Left hindlimb (tissue), 1 donor: ENCODE measurements around the gene ABT1.

Experiments used
- DNase-seq: peaks from one replicate; pipeline ENCODE4 v3.0.0-alpha.2; 2018

ABT1 gene

DNA sequence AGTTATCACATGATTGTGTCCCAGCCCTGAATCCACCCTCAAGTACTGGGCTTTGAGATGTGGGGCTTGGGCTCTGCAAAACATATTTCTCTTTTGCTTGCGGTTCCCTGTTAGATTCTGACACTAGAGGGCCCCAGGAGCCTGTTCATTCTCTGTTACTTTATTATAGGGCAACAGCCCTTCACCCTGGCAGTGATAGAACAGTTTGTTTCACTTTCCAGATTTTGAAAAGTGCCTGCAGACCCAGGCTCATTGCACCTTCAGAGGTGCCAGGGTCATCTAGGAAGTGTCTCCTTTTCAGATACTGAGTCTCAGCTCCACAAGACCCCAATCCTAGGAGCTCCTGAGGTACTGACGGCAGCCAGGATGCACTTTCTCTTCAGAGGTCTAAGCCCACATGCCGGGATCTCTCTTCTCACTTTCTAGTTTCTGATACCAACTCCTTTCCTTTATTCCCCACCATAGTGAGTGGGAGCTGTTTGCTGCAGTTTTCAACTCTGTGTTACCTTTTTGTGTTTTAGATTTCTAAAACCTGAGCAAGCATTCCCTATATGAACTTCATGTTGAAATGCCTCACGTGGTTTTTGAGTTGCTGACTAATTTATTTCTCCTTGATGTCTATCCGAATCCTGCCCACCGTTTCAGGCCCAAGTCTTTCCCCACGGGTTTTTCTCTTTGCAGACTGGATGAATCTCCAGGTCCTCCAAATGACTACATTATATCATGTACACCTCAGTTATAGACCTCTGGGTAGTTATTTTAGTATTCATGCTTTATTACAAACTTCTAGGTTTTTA, 10.9 kb downstream of the ABT1 start:
- no peak for DNase-seq

DNA sequence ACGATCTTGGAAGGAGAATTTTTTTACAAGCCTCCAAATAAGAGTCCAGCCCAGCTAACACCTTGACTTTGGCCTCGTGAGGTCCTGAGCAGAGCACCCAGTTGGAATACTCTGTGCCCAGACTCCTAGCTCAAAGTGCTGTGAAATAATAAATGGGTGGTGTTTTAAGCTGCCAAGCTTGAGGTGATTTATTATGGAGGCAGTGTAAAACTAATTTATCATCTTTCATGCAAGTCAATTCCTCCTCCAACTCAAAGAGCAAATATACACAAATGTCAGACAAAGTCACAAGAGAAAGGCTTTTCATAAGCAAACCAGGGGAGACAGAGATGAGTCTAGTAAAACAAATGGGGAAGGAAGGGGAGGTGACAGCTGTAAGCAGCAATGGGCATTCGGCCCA, 12.7 kb downstream of the ABT1 start:
- no peak for DNase-seq

DNA sequence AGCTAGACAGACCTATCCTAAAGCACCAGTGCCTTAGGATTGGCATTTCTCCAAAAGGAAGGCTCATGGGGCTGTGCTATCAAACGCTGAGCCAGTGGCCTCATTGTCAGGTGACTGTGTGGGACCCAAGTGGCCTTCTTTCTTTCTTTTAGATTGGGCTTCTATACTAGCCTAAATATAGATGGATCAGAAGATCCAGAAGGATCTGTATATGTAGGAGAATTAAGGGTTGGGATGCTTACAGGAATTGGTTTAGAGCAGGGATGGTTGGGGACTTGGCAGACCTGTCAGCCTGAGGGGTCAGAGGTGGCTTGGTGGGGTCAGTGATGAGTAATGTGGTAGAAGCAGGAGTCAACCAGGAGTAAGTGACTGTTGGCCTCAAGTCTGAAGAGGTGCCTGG, 14.8 kb downstream of the ABT1 start:
- DNase-seq = no peak

DNA sequence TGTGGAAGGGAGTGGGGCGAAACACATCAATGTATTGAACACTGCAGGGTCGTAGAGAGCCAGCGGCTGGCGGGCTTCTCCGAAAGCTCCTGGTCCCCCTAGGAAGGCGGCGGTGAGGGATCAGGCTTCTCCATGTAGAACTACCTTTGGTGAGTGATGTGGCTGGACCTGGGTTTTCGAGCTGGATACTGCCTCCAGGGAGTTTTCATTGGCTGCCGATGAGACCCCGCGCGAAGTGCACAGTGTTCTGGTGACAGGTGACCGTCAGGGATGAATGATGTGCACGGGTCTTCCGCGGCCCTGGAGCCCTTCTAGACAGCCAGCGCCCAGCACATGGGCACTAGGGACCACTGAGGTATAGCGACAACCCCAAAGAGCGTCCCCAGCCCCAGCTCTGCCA, 16.4 kb downstream of the ABT1 start:
- no peak for DNase-seq

DNA sequence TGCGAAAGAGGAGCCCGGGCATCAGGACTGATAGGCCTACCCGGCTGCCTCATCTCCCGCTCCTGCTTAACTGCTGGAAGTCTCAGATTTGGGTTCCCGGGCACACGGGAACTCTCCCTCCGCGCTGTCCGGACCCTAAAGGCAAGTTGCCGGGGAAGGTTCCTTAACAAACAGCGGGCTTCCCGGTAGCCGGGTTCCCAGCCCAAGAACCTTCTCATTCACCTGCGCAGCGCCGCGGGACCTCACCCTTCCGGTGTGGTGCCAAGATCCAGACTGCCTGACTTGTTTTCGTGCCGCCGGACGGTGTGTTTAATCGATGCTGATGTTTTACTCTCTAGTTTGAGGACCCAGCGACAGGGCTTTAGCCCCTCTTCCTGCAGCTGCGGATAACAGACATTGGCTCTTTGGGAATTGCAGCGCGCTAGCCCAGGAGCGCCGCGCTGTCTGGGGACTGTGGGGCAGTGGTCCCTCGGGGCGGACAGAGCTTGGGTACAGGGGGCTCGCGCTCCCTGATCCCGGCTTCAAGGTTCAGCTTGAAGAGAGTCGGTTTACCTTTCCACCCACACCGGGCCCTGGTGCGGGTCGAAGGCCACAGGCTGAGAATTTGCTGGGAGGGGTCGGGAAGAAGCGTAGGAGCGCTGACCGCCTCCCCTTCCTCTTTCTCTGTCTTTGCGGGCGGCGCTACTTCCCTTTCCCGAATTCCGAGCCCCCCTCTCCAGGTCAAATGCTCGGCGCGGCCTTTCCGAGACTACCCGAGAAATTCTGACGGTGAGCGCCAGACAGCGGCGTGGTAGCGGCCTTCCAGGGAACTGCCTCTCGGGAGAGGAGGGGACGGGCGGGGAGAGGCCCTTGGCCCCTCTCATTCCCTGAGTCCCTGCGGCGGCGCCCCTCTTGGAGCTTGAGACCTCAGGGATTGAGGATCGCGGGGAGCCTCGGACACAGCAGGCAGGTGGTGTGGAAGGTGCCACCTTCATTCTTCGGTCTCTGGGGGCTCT, 17.2 kb downstream of the ABT1 start:
- no peak for DNase-seq

DNA sequence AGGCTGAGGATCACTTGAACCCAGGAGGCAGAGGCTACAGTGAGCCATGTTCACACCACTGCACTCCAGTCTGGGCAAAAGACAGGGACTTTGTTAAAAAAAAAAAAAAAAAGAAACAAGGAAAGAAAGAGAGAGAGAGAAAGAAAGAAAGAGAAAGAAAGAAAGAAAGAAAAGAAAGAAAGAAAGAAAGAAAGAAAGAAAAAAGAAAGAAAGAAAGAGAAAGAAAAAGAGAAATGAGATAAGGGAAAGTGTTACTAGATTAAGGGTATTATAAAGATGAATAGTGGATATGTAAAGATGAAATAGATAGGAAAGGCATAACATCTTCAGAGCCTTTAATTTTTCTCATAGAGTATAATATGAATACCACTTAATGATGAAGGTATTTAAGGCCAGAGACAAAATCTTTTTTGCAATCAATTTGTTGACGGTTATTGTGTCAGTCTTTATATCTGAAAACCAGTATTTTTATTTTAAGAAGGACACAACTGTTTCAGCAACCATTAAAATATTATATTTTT, 26.6 kb downstream of the ABT1 start:
- DNase-seq = no peak

DNA sequence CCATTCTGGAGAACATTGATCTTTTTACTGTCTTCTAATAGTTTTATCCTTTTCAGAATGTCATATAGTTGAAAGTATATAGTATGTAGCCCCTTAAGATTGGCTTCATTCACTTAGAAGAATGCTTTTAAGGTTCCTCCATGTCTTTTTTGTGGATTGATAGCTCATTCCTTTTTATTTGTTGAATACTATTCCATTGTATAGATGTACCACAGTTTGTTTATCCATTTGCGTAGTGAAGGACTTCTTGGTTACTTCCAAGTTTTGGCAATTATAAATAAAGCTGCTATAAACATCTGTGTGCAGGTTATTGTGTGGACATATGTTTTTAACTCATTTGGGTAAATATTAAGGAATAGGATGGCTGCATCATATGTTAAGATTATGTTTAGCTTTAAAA, 27.8 kb downstream of the ABT1 start:
- no peak for DNase-seq

DNA sequence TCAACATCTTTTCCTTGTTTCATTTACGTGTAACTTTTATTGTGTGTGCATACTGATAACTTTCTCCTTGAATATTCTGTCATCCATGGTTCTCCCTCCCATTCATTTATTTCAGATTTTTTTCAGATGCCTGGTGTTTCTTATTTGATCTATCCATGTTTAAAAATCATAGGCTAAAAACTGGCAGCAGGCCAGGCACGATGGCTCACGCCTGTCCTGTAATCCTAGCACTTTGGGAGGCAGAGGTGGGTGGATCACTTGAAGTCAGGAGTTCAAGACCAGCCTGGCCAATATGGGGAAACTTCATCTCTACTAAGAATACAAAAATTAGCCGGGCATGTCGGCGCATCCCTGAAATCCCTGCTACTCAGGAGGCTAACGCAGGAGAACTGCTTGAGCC, 31.1 kb downstream of the ABT1 start:
- DNase-seq = no peak

DNA sequence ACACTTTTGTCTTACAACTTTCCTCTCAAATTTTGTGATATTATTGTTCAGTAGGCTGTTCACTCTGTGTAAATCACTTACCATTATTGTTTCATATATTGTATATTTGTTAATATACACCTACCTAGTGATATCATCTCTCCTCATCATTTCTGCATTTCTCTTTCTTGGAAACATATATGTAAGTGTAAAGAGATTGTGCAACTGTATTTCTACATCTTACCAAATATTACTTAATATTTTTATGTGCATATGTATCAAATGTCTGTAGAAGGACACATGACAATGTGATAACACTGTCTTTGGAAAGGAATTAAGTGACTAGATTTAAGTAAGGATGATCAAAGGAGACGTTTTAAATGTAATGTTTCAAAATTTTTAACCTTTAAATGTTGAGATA, 32.6 kb downstream of the ABT1 start:
- DNase-seq = no peak

DNA sequence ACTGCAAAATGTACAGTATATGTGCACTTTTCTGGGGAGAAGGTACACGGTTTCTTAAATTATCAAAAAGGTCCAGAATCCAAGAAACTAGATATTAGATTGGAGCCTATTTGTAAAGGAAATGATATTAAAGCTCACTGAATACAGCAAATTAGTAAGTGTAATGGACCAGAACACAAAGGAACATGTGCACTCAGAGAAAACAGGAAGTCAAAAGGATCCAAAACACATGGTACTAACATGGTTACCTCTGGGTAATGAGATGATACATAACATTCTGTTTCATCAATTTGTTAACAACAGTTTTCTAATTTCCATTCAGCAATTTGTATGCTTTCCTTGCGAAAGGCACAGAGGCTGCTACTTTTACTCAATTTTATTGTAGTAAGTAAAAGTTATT, 44.1 kb downstream of the ABT1 start:
- DNase-seq = no peak

DNA sequence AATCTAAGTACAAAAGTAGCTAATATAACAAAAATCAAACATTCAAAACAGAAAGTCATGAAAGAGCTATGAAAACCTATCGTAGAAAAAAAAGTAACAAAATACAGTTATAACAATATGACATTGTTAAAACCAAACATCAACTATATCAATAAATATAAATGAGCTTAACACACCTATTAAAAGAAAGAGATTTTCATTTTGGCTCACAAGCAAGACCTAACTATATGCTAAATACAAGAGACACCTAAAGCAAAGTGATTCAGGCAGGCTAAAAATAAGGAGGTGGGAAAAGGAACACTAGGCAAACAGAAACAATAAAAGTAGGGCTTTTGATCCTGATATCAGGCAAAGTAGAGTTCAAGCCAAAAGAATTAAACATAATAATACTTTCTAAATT, 49.3 kb downstream of the ABT1 start:
- DNase-seq = no peak
